ENCODE data around the gene ENGASE.

DNA sequence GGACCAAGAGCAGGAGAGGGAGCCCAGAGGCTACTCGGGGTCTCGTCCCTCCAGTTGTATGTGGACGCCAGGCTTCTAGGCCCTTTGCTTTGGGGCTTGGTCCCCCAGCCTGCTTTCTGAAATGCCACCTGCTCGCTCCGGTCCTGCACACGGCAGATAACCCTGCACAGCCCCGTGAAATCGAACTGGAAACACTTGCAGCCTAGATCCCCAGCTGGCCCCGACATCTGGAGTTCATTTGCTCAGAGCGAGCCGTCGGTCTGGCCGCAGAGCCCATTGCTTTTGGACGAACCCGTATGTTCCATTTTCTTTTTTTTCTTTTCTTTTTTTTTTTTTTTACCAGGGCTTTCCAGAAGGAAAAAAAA lies 27.7 kb upstream of the ENGASE start:
- no peak for TF ChIP-seq EZH2 (IDR thresholded peaks at IDR 0.05; ENCODE audit: borderline replicate concordance, low read length)
- TF ChIP-seq, protein P1, sequence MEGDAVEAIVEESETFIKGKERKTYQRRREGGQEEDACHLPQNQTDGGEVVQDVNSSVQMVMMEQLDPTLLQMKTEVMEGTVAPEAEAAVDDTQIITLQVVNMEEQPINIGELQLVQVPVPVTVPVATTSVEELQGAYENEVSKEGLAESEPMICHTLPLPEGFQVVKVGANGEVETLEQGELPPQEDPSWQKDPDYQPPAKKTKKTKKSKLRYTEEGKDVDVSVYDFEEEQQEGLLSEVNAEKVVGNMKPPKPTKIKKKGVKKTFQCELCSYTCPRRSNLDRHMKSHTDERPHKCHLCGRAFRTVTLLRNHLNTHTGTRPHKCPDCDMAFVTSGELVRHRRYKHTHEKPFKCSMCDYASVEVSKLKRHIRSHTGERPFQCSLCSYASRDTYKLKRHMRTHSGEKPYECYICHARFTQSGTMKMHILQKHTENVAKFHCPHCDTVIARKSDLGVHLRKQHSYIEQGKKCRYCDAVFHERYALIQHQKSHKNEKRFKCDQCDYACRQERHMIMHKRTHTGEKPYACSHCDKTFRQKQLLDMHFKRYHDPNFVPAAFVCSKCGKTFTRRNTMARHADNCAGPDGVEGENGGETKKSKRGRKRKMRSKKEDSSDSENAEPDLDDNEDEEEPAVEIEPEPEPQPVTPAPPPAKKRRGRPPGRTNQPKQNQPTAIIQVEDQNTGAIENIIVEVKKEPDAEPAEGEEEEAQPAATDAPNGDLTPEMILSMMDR (conservative IDR thresholded peaks at IDR 0.05 in 1 of 2, IDR thresholded peaks at IDR 0.05 in 1 of 2; ENCODE audit: extremely low read depth in 1 of 2, insufficient read depth in 1 of 2, low read depth in 1 of 2, low read length in 2 of 2): no peak
